Peyer's patch (tissue), 4 donors: Measurements from ENCODE around the gene HCST.

ENCODE experiments used
- POLR2A ChIP-seq, 2 donors: fragments of 450-650 bp; IDR thresholded peaks; one replicate each; pipeline ENCODE4 v1.5.1; 2017; ENCODE audit warnings: antibody characterized with exemption in 2 of 2, mild to moderate bottlenecking in 2 of 2, moderate library complexity in 2 of 2
- TF ChIP-seq, protein P1 (sequence below), 6 experiments: fragments of 450-650 bp in 4 of 6; fragments of 200-600 bp in 2 of 6; sonication (generic) in 1 of 6; IDR thresholded peaks; one replicate each; pipeline ENCODE4 v1.5.1; 2017 to 2019; ENCODE audit warnings: antibody characterized with exemption in 6 of 6, mild to moderate bottlenecking in 3 of 6, moderate library complexity in 1 of 6

DNA sequence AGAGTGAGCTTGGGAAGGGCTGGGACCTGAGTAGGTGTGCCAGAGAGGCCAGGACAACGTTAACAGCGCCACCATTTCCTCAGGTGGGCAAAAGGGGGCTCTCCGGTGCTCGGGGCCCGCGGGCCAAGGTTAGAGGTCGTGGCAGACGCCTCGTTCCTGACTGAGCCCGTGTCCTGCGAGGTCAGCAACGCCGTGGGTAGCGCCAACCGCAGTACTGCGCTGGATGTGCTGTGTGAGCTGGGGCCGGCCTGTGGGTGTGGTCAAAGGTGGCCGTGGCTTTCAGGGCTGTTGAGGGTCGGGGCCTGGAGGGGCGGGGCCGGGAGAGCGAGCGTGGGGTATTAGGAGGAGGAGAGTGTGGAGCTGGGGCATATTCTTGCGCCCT is 41.9 kb upstream of the HCST start:
- no peak for TF ChIP-seq POLR2A (IDR thresholded peaks at IDR 0.05)
- TF ChIP-seq, protein P1, sequence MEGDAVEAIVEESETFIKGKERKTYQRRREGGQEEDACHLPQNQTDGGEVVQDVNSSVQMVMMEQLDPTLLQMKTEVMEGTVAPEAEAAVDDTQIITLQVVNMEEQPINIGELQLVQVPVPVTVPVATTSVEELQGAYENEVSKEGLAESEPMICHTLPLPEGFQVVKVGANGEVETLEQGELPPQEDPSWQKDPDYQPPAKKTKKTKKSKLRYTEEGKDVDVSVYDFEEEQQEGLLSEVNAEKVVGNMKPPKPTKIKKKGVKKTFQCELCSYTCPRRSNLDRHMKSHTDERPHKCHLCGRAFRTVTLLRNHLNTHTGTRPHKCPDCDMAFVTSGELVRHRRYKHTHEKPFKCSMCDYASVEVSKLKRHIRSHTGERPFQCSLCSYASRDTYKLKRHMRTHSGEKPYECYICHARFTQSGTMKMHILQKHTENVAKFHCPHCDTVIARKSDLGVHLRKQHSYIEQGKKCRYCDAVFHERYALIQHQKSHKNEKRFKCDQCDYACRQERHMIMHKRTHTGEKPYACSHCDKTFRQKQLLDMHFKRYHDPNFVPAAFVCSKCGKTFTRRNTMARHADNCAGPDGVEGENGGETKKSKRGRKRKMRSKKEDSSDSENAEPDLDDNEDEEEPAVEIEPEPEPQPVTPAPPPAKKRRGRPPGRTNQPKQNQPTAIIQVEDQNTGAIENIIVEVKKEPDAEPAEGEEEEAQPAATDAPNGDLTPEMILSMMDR (IDR thresholded peaks at IDR 0.05) = no peak
